Activated CD4-positive, CD25-positive, alpha-beta regulatory T cell treated with anti-CD3 and anti-CD28 coated beads, Interleukin-2, amount 50 U/mL, for 24 hours (primary cell): ENCODE results near the gene KAZN.

Experiments
- ATAC-seq, 2 donors: fragments of 150-1000 bp; cut with Tn5 transposase; one replicate each; pipeline ENCODE4 v1.10.0; 2021; ENCODE audit warnings: mild to moderate bottlenecking in 1 of 2, moderate library complexity in 1 of 2

The KAZN gene

DNA sequence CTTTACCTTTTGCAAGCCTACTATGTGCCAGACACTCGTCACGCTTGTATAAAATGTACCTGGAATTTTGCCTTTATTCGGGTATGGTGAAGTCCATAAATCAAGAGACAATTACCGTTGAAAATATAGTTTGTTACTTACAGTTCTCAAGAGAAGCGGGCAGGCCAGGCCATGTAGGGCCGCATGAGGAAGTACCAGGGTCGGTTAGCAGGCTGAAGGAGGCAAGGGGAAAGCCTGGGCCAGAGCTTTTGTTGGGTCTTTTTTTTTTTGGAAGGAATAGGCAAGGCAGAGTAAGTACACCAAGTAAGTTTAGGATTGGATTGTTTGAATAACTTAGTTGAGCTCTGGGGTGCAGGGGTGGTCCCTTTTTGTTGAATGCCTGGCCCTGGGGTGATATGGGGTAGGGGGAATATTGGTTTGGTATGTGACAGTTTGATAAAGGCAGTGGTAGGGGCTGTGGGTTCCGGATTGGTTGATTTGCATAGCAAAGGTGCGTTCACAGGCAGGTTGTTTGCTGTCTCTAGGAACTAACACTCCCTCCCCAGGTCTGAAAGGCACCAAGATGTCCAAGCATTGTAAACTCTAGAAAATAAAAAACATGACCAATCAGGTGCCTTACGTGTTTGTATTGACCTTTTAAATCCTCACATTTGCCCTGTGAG is 80.7 kb downstream of the KAZN start:
- no peak for ATAC-seq

DNA sequence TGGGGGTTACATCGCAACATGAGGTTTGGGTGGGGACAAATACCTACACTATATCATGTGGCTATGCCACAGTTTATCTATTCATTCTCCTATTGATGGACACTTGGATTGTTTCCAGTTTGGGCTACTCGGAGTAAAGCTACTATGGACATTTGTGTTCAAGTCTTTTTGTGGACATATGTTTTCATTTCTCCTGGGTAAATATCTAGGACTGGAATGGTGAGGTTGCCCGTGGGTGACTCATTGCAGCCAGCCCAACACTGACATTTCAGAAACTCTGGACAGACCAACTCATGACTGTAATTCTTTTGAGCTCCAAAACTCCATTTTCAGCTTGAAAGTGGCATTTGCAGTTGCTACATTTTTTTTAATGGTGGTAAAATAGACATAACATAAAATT is 82.7 kb downstream of the KAZN start:
- no peak for ATAC-seq

DNA sequence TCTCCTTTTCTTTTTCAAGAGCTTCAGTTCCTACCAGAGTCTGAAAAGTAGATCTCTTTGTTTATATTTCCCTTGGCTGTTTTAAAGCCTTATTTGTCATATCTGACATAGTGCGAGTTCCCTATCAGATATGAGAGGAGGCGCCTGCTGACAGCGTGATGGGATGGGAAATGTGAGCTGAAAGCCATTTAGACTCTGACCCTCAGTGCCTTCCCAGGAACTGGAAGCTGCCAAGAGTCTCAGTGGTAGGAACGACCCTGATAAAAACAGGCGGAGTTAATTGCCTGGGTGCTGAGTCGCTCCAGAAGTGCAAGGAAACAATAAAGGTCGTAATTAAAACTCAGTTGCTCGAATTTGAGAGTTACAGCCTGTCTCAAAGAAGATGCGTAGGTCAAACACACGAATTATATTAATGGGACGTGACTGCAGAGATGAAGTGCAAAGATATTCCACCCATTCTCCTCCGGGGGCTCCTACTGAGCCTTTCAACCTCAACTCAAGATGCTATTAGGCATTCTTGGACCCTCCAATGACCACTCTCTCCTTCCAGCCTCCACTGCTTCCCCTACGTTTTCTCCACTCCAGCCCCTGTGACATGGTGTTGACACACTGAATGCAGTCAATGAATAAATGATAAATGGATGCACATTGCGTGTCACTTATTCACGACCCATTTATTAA is 84.6 kb downstream of the KAZN start:
- ATAC-seq = no peak

DNA sequence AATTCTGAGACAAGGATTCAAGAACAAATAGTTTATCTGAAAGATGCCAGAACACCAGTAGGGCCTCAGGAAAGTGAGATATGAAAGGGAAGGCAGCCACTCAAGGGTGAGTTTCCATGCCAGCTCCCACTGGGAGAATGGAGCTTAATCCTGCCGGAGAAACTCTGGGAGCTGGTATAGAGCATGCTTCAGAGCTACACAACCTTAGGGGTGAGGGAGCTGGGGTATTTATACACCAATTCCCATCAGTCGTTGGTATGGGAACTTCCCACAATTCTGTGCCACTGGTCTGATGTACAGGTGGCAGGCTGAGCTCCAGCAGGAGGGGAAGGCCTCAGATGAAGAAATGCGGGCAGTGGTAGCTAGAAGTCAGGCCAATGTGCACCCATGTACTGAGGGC is 86.6 kb downstream of the KAZN start:
- ATAC-seq = no peak

DNA sequence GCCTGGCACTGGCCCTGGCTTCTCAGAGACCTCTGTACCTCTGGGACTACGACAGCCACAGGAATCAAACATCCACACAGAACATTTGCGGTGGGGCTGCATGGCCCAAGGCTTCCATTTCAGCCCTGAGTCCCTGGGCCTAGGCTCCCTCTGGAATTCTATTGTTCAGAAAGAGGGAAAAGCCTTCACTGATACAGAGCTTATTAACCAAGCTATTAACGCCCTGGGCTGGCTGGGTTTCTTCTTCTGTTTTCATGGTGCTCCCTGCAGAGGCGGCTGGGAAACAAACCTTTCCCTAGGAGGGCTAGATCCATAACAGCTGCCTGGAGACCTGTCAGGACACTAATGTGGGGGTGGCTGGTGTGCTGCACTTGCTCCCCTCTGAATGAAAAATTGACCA is 88.2 kb downstream of the KAZN start:
- ATAC-seq = no peak

DNA sequence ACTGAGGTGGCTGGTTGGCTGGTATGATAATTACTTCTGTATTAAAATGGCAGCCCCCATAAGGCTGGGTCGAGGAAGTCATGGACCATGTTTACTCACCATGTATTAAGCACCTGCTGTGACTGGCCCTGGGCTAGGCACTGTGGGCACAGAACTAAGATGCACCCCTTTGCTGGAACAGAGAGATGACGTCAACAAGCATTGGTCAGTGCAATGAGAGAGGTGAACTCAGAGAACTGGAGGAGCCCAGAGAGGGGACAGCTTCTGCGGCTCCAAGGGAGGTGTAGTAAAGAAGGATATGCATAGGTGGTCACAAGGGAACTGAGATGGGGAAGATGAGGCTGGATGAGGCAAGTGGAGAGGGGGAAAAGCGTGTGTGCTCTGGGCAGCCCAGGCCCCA is 88.7 kb downstream of the KAZN start:
- ATAC-seq = no peak

DNA sequence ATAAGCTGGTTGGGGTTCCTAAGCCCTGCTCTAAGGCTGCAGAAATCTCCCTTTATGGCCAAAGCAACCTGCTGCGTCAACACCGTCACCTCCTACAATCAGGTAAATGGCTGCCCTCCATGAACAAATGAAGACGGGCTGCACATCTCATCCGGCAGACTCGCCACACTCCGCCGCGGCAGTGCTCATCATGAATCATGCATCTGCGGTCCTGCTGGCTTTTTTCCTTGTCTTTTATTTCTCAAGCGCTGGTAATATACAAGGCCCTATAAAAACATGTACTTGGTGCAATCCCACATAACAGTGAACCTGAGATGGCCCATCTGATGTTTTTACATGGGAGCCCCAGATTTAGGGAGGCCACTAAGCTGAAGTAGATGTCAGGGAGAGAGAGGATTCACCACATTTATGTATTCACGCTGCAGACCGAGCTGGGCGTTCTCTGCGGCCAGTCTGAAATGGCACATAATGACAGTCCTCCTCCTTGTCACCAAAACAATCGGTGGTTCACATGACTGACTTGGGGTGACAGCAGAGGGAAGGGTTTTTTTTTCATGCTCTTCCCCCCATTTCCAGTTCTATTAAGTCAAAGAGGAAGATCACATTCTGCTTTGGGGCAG is 91.6 kb downstream of the KAZN start:
- ATAC-seq = no peak

DNA sequence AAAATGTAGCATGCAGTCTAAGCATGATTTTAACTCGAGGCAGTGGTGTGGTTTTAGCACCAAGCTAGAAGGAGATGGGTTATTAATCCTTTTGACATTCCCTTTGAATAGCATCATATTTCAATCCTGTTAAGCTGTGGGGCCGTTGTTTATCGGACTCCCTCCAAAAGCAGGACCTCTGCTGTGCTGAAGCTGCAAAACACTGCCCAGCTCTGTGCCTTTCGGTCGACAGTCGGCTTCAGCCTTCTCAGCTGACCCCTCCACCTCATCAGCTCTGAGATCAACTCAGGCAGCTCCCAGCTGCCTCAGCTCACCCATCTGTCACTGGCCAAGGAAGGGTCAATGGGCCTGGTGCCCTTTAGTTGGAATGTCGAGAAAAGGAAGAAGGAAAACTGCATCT is 95.5 kb downstream of the KAZN start:
- ATAC-seq = no peak

DNA sequence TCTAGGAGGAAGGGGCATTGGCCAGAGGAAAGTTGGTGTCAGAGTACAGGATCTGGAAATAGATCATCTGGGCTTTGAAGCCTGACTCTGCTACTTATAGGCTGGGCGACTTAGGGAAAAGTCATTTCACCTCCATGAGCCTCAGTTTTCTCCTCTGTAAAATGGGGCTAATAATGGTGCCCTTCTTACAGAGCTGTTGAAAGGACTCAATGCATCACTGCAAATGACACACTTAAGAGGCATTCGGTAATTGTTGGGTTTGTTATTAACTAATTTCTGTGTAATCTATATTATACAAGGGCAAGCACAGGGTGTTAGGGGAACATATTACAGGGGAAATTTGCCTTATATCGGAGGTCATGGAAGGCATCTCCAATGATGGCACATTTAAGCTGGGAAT is 96.1 kb downstream of the KAZN start:
- no peak for ATAC-seq

DNA sequence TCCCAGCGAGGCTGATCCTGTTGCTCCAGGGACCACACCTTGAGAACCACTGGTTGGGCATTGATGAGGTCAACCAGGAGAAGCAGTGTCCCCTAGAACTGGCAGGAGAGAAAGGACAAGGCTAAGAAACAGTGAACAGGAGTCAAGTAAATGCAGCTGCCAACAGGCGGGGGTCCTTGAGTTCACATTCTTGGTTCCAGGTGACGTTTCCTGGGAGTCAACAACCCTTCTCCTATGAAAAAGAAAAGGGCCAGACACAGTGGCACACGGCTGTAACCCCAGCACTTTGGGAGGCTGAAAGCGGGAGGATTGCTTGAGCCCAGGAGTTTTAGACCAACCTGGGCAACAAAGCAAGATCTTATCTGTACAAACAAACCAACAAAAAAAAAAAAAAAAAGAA is 98.3 kb downstream of the KAZN start:
- ATAC-seq = no peak

DNA sequence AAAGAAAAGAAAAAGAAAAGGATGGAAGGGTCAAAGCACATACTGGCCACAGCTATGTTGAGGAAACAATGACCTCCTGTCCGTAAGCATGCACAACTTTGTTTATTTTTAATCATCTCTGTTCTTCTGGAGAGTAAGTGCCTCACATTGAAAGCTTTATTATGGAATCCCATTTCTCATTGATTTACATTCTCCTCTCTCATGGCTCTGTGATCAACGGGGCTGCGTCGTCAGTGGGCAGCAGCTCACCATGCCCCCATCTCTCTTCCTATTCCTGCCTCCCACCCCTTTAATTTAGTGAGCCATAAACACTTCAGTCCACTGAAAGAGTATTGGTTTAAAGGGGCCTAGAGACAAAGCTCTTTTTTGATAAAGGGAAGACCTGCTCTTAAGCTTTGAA is 98.9 kb downstream of the KAZN start:
- no peak for ATAC-seq

DNA sequence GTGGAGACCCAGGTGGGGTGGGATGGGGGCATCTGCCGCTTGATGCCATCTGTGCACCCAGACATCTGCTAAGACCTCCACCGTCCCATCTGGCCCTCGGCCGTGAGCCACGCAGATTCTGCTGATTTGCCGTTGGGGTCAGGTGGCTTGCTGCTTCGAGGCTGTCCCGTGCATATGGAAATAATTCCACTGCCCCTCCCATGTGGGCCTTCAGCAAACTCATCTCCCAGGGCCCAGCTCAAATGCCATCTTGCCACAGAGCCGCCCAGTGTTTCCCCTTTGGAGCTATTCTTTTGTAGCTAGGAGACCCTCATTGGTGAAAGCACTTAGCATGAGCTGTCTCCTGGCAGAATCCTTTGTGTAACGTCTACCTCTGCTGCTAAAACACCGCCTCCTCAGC is 99.8 kb downstream of the KAZN start:
- ATAC-seq = no peak

DNA sequence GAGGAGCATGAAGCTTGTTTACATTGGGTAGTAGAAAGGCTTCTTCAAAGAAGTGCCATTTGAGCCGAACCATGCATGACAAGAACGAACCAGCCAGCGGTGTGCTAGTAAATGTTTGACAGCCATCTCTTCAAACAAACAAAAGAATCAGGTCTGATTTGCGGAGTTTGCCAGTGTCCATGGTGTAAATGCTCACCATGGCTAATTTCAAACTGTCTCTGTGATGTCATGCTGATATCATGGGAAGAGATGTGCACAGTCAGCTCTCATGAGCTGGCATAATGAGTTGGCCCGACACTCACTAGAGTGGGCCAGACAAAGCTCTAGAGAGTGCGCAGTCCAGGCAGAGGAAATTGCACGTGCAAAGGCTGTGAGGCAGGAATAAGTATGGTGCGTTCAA is 101.1 kb downstream of the KAZN start:
- ATAC-seq = no peak

DNA sequence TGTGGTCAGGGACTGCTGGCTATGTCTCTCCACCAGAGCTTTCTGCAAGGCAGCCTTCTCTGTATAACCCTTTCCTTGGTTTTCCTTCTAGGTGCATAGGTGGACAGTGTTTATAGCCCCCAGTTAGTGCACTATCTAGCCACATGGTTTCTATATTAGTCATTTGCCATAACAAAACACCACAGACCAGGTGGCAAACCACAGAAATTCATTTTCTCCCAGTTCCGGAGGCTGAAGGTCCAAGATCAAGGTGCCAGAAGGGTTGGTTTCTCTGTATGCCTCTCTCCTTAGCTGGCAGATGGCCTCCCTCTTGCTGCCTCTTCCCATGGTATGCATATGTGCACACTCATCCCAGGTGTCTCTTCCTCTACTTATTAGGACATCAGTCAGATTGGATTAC is 106.4 kb downstream of the KAZN start:
- ATAC-seq = no peak

DNA sequence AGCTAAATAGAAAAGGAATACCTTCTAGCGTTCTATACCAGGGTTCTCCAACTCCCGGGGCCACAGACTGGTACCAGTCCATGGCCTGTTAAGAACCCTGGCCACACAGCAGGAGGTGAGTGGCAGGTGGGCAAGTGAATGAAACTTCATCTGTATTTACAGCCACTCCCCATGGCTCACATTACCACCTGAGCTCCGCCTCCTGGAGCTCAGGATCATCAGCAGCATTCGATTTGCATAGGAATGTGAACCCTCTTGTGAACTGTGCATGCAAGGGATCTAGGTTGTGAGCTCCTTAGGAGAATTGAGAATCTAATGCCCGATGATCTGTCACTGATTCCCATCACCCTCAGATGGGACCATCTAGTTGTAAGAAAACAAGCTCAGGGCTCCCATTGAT is 107.3 kb downstream of the KAZN start:
- no peak for ATAC-seq

DNA sequence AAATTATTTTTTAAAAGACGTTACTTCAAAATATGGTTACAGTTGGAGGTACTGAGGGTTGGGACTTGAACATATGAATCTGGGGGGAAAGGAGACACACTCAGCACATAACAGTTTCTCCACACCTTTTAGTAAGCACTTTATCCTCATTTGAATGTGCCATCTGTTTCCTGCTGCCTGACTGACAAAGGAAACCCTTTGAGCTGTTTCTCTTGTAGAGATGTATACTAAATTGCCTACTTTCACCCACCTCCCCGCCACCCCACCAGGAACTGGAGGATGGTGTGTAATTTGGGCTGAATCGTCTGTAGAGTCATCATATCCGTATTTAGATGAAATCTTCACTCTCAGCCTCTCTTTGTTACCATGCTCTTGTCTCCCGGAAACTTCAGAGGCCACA is 108.1 kb downstream of the KAZN start:
- no peak for ATAC-seq

DNA sequence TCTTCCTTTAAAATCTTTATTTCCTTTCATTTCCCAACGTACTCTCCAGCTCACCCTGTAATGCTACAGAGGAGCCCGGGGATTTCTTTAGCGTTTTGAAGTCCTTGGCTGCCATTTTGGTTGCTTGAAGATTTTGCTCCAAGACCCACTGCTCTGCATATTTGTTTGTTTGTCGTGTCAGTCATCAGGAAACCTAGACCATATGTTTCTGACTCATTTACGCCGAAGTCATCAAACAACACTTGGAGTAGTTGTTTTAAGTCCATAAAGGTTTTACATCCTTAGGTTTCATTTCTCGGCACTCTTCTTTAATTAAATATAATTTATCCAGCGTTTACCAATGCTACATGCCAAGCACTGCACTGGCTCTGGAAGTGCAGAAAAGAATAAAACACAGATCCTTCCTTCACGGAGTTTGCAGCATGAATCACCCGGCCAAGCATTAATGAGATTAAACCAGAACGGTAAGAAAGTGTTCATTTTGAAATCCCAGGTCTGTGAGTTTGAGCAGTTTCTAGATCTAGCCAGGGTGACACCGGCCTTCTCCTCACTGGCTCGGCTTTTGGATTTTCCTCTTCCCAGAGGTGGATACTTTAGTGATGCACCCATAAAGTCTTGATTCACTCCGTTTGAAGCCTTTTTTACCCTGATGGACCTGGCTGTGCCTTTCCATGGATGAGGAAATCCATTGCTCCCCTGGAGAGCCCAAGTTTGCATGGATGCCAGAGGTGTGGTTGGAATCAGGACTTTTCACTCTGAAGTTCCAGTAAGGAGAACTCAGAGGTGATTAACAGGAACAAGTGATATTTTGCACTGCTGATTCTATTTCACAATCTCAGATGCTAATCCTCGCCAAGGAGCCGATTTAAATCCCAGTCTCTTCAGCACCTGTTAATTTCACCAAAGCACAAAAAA is 109.3 kb downstream of the KAZN start:
- no peak for ATAC-seq

DNA sequence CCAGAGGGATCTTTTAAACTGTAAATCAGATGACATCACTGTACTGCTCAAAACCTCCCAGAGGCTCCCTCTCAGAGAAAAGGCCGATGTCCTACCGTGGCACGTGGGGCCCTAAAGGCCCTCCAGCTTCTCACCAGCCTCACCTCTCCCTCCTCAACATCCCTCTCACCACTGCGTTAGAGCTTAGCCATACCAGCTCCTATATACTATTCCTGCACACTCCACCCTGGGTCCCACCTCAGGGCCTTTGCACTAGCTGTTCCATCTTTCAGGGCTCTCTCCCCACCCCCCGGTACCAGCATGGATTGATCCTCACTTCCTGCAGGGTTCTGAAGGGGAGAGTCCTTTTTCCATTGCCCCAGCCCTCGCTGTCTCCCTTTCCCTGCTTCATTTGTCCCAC is 111.8 kb downstream of the KAZN start:
- ATAC-seq = no peak

DNA sequence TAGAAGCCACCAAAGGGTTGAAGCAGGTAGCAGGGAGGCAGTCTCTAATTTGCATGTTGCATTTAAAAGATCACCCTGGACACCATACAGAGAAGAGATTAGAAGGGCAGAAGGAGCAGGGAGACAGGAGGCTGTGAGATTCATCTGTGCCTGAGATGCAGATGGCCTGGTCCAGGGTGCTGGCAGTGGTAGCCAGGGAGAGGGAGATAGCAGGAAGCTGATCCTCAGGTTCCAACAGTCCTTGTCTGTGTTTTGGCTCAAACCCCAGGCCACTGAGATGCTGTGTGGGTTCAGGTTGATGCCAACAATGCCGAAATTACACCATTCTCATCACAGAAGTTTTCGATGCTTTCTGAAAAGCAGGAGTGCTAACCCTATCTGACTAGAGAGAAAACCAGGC is 113.7 kb downstream of the KAZN start:
- no peak for ATAC-seq

DNA sequence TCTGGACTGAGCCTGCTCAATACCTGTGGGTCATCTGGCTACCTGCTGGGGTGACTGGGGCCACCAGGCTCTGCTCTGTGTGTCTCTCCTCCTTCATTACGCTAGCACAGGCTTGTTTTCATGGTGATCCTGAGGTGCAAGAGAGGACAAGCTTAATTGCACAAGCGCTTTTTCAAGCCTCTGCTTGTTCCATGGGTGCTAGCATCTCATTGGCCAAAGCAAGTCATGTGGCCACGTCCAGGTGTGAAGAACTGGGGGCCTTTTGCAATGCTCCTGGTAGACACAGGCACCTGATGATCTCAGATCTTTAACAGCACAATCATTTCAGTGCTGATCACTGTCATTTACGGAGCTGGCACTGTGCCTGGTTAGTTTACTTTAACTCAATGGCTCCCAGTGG is 114.6 kb downstream of the KAZN start:
- ATAC-seq = no peak

DNA sequence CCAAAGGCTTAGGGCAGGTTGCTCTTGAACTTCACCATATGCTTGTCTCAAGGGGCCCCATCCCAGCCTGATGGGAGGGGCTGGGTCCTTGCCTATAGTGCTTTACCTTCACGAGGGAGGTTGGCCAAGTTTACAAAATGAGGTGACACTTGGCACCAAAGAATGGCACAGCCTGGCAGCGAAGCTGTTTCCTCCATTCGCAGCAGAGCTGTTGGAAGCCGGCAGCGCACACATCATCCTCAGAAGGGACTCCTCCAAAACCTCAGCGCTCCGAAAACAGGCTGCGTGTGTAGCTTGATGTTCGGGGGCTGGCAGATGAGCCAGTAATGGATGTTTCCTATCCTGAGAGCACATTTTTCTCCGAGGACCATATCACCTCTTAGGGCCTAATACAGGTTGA is 116.8 kb downstream of the KAZN start:
- no peak for ATAC-seq

DNA sequence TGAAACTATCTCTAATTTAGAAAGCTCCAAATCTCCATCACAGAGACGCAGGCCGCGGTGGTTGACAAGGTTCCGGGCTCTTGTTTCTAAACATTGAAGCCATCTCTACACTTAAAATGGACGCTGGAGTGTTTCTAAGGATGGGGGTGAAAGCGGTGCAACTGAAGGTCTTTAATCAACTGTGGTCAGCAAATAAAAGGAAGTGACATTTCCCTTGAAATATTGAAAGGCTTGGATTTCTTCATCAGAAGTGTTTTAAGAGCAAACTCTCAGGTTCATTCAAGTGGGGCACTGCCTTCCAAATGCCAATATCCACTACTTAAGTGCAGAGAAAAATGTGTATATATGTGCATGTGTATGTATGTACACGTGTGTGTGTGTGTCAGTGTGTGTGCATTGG is 117.3 kb downstream of the KAZN start:
- no peak for ATAC-seq

DNA sequence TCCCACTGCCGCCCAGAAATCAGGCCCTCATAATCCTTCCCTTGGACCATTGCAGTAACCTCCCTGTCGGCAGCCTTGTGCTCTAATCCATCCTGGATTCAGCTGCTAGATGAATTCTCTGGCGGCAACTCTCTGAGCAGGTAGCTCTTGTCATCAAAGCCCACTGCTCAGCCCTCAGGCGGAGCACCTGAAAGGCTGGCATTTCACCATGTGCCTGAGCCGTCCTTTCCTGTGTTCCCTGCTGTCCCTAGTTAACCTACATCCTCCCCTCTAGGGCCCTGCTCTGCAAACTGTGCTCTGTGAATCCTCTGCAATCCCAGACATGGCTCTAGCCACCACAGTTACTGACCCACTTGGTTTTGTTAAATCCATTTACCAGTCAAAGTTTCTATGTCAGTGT is 118.0 kb downstream of the KAZN start:
- no peak for ATAC-seq

DNA sequence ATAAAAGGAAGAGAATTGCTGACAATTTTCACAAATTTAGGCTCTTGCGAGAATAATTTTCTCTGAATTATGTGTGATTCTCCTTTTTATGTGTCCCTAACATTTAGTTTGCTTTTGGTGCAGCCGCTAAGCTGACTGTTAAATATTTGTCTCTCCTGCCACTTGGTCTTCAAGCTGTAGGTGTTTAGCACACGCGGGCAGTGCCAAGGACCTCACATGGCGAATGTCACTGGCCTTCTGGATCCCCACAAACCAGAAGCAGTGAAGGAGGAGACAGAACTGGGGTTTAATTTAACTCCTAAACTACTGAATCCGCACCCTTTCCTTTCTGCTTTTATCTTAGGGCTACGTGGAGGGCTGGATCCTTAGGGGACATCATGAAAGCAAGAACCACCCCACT is 120.0 kb downstream of the KAZN start:
- ATAC-seq = no peak
